Melanocyte of skin (primary cell): ENCODE data around the gene TIPARP. TPM values are rescaled to one million over a fixed set of nuclear protein-coding genes. Genes with fewer than 3 reads are reported as not detected.

Source experiments
- total RNA-seq, 2 donors: library from RNA; depleted of rRNA; stranded (reverse); fragments of >200 nt; gene quantifications; 2 replicates each; pipeline ENCODE4 v1.2.3, GENCODE V29; 2012

Gene TIPARP, protein sequence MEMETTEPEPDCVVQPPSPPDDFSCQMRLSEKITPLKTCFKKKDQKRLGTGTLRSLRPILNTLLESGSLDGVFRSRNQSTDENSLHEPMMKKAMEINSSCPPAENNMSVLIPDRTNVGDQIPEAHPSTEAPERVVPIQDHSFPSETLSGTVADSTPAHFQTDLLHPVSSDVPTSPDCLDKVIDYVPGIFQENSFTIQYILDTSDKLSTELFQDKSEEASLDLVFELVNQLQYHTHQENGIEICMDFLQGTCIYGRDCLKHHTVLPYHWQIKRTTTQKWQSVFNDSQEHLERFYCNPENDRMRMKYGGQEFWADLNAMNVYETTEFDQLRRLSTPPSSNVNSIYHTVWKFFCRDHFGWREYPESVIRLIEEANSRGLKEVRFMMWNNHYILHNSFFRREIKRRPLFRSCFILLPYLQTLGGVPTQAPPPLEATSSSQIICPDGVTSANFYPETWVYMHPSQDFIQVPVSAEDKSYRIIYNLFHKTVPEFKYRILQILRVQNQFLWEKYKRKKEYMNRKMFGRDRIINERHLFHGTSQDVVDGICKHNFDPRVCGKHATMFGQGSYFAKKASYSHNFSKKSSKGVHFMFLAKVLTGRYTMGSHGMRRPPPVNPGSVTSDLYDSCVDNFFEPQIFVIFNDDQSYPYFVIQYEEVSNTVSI
- 10 to 100 TPM; 17.9 to 24.0 TPM for total RNA-seq

DNA sequence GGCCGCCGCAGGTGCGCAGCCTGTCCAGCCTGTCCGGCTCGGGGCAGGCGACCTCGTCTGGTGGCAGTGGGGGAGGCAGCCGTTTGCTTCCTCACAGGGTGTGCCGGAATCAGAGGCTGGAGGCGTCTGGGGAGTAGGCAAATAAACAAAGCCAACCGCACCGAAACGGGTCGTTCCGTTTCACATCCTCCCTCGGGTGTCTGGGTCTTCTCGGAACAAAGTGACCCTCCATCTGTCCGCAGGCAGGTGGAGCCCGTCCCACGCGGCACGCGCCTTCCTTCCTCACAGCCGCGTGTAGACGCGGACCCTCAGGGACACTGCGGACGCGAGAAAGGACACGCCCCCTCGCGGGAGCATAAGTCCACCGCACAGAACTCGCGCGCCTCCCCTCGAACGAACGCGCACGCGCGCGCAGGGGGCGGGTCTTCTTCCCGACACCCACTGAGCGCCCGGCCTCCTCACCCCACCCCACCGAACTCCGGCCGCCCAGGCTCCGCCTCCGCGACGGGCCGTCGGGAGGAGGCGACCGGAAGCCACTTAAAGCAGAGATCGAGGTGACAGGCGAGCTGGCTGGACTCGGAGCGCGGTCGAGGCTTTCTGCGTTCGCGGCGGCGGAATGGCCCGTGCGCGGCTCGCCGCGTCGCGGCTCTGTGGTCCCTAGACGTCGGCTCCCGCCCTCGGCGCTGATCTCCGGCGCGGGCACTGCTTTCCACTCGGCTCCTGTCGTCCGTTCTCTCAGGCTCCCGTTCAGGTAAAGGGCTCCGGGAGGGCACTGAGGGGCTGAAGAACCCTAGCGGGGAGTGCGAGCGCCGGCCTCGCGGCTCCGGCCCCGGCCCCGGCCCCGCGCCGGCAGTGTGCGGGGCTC lies at the start of gene TIPARP:
Gene TIPARP, plus strand, starts transcription at position 545 of the 865 bp plus-strand sequence. CDS start 3,108 bp downstream, outside the sequence.

Other genes with a start within 250 kb of the TIPARP start
- 100 to 1,000 TPM in 1 of 2 donors, 10 to 100 TPM in 1; 98.1 to 166 TPM for gene SSR3, start 119.5 kb upstream of the TIPARP start, total RNA-seq
- gene LEKR1, start 151.8 kb downstream of the TIPARP start, total RNA-seq: under 1 TPM; 0.67 to 0.69 TPM